ENCODE results near the gene FRMD7.
"Not testable (repeated sequence)": the region's sequence is repeated elsewhere in the genome, so short reads cannot be mapped to it uniquely, and the experiment has no call there.

FRMD7 gene, protein sequence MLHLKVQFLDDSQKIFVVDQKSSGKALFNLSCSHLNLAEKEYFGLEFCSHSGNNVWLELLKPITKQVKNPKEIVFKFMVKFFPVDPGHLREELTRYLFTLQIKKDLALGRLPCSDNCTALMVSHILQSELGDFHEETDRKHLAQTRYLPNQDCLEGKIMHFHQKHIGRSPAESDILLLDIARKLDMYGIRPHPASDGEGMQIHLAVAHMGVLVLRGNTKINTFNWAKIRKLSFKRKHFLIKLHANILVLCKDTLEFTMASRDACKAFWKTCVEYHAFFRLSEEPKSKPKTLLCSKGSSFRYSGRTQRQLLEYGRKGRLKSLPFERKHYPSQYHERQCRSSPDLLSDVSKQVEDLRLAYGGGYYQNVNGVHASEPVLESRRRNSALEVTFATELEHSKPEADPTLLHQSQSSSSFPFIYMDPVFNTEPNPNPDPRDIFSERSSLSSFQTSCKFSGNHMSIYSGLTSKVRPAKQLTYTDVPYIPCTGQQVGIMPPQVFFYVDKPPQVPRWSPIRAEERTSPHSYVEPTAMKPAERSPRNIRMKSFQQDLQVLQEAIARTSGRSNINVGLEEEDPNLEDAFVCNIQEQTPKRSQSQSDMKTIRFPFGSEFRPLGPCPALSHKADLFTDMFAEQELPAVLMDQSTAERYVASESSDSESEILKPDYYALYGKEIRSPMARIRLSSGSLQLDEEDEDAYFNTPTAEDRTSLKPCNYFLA
- total RNA-seq = 0 to 9.1 (median 0.07) reads per million in 18 experiments

DNA sequence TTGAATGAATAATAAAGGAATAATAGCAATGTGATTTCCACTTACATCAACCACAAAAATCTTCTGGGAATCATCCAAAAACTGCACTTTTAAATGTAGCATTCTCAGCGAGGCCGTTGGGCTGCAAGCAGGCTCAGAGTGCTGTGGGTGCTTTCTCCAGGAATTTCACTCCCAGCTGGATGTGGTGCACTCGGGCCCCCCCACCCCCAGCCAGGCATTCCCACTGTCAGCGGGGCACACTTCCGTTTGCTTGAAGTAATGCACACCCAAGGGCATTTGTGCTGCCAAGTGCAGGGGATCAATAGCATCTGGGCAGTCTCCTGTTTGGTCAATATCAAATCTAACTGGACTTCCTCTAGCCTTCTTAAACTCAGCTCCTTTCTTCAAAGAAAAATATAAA, at the start of gene FRMD7:
TSS of gene FRMD7 (minus strand) at position 278 of the 400 bp plus-strand sequence. CDS start at position 102, 176 bp downstream.
- no peak for DNase-seq

DNA sequence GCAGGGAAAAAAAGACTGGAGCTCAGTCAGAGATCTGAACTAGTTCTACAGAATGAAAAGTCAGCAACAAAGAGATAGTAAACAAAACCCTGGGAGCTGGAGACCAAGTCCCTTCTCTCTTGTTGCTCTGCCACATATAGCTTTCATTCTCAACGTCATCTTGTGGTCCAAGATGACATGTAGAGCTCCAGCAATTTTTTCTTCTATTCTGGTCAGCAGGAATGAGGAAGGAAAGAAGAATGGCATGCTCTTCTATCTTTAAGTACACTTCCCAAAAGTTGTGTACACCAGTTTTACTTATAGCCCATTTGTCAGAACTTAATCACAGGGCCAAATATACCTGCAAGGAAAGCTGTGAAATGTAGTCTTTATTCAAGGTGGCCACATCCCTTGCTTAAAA, 45.8 kb upstream of the FRMD7 start:
- no peak for DNase-seq

DNA sequence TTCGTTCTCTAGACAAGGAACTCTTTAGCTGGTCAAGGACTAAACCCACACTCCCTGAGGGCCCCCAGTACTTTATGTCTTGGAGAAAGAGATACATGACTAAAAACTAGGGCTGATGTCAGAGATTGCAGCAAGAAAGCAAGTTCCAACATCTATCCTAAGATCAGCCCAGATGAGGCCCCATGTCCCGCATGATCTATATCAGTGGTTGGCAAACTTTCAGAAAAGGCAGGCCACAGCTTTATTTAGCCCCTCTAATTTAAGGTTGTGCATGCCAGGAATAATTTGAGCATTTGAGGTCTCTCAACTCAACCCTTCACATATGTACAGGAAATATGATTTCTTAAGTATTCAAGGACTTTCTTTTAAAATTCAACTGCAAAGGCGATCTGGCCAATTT, 44.1 kb upstream of the FRMD7 start:
- no peak for DNase-seq

DNA sequence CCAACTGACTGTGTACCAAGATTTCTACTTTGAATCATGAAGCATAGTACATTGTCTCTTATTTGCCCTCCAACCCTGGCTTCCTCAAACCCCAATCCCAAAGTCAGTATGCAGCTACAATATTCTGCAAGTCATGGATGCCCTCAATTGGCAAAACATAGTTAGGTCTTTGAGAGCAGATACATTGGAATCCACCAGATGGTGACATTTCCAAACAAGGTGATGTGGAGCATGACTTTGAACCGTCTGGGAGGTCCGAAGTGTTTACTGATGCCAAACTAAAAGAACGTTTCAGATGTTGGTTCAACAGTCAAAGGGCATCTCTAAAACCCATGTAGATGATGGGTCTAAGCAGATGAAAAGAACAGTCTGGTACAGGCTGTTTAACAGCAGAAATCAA, 43.7 kb upstream of the FRMD7 start:
- DNase-seq = no peak

DNA sequence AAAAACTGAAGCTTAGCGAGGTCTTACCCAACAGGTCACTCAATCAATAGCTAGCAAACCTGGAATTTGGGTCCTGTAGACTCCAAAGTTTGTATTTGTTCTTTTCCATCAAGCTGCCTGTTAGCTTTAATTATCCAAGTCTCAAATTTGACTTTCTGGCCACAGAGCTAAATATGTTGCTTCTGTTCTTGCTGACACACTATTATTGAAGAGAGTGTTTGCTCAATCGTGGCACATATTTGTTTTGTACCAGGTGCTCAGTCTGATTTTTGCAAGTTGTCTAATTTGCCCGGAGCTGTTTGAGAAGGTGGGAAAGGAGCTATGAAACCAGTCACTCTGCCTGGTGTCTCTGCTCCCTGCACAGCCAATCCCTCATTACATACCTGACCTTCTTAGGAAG, 41.7 kb upstream of the FRMD7 start:
- no peak for DNase-seq

DNA sequence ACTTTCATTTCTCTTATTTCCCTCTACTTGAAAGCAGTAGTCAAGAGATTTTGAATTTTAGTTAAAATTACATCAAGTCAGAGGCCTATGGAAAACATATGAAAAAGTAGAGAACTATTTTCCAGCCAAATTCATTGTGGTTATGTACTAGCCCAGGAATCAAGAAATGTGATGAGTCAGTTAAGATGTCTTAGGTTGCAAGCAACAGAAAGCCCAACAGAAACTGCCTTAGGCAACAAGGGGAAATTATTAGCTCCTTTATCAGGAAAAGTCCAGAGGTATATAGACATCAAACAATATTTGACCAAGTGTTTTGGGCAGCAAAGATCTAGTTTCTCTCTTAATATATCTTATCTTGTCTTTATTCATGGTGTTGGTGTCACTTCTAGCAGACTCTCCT, 37.8 kb upstream of the FRMD7 start:
- no peak for DNase-seq

DNA sequence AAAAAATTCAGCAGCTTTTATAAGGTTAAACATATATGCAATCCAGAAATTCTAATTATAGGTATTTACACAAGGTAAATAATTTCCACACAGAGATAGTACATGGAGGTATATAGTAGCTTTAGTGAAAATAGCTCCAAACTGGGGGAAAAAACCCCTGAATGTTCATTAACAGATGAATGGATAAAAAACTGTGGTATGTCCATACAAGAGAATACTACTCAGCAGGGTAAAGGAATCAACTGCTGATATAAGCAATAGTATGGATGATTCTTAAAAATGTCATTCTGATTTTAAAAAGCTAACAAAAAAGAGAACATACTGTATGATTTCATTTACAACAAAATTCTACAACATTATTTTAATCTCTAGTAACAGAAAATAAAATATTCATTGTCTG, 37.2 kb upstream of the FRMD7 start:
- no peak for DNase-seq

DNA sequence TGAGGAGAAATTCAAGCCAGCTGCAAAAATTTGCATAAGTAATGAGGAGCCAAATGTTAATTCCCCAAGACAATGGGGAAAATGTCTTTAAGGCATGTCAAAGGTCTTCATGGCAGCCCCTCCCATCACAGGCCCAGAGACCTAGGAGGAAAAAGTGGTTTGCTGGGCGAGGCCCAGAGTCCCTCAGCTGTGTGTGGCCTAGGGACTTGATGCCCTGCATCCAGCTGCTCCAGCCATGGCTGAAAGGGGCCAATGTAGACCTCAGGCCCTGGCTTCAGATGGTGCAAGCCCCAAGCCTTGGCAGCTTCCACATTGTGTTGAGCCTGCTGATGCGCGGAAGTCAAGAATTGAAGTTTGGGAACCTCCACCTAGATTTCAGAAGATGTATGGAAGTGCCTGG, 35.3 kb upstream of the FRMD7 start:
- DNase-seq = not testable (repeated sequence)

DNA sequence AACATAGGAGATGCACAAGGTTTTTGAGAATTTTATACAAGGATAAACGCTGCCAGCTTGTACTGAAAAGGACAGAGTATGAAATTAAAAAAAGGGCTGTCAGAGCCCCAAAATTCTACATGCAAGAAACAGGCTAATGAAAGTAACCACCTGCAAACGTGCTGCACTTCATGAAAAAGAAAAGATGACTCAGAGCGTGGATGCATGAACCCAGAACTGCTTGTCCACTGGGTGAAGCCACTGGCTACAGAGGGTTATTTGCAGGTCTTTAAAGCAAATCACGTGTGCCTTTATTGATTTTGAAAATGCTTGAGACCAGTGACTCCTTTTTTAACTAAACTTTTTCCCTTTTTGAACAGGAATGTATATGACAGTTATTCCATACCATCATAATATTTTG, 25.3 kb upstream of the FRMD7 start:
- no peak for DNase-seq

DNA sequence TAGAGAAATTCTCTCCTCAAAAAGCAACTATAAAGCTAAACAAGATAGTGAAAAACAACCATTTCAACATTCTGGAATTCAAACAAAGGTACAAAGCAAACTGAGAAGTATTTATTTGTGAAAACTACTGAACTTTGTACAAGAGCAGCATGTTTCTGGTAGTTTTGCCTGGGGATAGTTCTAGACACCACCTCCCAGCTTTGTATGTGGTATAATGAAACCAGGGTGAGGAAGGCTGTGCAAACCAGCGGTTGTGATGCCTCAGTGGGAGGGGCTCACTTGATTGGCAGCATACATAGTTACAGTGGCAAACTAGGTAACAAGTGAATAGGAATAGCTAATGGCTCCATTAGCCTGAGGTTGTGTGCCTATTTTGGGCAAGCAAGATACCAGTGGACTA, 18.6 kb upstream of the FRMD7 start:
- no peak for DNase-seq

DNA sequence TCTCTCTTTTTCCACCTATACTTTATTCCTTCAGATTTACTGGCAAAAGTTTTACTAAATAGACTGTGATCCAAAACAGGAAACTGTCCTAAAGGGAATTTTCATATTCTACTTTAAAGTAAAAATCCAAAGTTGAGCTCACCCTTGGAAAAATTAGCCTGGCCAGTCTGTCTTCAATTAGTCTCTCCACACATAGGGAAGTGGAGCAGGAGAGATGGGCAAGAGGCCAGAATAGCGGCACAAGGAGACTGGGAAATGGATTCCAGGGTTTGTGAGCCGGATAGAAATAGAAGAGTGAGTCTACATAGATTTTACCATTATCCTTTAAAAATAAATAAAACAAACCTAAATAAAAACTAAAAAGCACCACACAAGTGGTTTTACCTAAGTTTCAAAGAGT, 16.2 kb upstream of the FRMD7 start:
- DNase-seq = no peak

DNA sequence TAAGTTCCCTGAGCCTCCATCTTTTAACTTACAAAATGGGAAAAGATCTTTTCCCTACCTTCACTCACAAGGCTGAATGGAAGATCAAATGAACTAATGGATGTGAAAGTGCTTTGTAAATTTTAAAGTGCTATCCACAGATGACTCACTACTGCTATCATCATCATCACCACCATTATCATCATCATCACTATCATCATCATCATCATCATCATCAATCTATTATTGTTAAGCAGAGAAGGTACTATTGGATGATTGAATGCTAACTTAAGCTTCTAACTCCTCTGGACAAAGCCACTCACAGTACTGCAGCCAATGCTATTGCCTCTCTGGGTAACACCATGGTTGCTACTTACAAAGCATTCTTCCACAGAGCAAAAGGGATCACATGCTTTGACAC, 1.9 kb downstream of the FRMD7 start:
- no peak for DNase-seq

DNA sequence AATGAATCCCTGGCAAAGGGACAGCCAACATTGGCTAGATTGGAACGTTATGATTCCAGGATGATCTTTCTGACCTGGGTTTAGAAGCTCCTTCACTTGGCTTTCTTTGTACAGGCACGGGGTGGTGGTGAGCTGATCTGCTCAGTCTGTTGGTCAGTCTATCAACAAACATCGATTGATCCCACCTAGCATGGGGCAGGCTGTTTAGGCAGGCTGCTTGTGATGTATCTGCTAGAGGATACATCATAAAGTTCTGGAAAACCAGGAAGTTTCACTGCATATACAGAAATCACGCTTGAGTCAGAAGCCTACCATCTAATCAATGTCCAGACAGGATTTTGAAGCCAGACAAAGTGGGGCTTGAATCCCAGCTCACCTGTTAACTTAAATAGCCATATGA, 6.9 kb downstream of the FRMD7 start:
- DNase-seq = no peak

DNA sequence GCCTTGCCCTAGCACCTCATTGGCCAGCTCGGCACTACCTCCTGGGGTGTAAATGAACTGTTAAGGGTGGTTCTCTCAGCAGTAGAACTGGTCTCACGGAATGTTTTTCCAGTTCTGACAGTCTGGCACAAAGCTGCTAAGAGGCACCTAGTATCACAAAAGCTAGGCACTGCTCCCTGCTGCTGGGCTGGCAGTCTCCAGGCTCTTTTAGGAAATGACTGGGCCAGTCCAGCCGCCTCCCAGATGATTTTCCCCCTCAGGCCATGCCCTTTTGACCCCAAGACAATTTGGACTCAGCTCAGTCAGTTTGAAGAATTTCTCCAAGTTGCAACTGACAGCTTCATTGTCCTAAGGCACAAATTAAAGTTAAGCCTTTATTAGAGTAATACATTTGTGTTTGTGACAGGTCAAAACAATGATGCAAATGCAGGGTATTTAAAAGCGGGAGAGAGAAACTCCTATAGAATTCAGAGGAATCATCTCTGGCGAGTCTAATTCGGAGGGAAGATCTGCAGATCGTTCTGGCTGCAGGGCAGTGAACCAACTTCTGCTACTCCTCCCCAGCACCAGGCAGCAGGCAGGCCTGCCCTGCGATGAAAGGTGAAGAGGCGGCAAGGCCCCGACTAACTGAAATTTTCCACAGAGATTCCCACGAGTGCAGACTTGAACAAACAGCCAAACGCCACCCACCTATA, 7.9 kb downstream of the FRMD7 start:
- no peak for DNase-seq

DNA sequence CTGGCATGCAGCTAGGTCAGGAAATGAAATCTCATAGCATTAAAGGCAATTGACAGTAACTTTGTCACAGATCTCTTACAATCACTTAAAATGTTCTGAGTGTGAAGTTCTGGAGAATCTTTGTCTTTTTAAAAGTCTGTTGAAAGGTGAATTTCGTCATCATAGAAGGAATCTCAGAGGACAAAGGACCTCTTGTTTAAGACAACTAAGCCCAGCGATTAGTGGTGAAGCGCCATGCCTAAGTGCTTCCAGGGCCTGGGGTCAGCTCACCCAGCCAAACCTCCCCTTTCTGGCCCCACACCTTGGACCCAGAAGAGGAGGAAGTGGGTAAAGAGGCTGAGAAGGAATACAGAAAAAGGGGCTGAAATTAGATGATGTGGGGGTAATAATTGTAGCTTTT, 8.5 kb downstream of the FRMD7 start:
- no peak for DNase-seq

DNA sequence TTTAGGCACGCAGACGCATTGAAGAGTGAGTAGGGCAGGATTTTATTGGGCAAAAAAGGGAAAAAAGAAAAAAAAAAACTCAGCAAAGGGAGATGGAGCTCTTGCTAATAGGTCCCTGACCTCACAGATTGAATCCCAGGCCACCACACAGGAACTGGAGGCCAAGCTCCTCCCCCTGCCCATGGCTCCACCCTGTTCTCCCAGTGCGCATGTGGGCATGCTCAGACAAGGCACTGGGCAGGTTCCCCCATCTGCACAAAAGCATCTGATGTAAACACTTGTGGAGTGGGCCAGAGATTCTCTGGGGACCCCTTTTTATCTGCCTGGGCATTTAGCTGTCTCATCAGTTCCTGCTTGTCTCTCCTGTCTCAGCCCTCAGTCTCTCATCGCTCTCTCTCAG, 9.5 kb downstream of the FRMD7 start:
- no peak for DNase-seq

DNA sequence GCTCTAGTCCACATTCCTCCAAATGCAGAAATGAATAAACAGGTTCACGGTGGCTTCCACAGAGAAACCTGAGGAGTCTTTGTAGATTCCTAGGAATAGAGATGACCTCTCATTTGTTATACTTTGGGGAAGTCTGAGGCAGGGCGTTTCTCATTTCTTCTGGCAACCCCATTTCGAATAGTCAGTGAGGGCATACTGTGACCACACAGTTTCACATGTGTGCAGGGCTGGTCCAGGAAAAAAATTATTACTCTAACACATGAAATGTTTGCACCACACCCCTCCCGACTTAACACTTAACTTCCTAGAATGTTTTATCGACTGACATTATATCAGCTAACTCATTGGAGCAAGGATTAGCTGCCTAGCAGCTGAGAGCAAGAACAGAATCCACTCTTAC, 12.0 kb downstream of the FRMD7 start:
- DNase-seq = peak in 1 of 2 donors; percentile 20

DNA sequence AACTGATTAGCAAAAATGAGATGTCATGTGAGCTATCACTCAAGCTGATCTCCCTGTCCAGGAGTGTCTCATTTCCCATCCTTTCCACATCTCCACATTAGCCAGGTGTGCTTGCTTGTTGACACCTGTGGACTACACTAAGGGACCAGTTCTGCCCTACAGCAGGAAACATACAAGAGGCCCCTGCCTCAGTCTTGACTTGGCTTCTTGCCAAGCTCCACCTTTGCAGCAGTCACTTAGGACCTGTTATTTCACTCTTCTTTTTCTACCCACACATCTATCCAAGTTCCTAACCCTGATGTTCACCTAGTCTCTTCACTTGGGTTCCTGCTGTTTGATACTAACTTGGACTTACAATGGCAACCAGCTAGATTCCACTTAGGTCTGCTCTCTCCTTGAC, 13.2 kb downstream of the FRMD7 start:
- DNase-seq = no peak

DNA sequence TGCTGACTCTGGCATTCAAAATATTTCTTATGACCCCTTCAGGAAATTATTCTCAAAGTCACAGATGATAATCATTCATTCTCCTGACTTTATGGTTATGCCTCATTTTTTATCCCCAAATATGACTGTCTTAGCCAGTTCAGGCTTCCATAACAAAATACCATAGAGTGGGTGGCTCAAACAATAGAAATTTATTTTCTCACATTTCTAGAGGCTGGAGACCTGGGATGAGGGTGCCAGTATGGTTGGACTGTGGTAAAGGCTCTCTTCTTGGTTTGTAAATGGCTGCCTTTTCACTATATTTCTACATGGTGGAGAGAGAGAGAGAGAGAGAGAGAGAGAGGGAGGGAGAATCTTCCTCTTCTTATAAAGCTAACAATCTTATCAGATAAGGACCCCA, 20.5 kb downstream of the FRMD7 start:
- DNase-seq = no peak

DNA sequence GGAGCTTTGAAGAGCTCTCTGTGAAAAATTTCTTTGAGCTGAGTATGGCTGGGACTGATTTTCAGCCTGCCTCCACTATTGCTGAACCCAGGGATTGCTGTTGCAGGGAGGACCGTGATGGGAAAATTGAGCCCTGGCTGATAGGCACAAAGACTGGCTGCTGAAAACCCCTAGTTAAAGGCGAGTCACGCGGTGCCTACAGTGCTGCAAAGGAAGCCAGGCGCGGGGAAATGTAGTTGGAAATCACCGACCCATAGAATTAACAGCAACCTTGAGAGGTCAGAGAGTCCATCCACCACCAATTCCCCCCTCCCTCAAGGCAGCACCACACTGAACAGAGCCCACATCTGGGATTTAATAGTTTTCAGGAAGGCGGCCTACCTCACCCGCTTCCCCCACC, 26.0 kb downstream of the FRMD7 start:
- no peak for DNase-seq

DNA sequence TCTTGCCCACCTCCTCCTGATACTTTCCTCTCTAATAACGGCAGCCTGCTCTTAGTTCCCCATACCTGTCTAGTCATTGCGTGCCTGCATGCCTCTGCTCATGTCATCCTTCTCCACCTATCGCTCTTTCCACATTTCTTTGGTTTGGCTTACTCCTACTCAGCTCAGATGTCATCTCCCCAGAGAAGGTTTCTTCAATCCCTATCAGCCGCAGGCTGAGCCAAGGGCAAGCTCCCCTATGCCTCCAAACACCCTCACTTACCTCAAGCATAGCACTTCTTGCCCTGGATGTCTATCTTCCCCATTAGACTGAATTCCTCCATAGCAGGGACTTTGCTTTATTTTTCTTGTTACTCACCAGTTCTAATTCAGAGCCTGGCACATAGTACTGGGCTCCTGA, 26.6 kb downstream of the FRMD7 start:
- no peak for DNase-seq

DNA sequence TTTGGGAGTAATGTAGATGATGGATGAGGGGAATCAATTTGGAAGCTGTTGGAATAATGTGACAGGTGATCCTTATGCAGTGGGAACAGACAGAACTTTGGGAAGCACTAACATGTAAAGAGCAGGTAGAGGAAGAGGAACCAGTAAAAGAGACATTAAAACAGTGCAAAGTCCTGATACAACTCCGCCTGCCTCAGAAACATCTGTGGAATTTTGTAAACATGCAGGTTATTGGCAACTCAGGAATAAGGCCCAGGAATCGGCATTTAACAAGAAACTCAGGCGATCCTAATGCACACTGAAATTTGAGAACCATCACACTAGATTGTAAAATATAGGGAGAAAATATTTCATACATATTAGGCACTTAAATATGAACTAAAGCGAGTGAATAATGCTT, 29.1 kb downstream of the FRMD7 start:
- DNase-seq = not testable (repeated sequence)

DNA sequence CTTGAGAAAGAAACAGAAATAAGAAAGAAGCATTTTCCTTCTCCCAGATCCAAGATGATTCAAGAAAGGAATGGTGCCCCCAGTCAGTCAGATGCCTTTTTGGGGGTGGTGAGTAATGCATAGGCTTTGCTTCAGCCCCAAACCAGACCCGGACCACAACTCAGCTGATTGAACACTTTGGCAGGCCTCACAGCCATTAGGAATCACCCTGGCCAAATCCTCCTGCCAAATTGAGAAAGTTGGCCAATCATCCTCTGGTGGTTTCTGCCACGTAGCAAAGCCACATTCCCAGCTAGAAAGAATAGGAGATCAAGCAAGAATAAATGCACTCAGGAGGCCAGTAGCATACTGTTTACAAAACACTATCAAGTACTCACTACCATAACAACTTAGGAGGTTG, 33.7 kb downstream of the FRMD7 start:
- no peak for DNase-seq
